GM12878 (cell line): ENCODE results near the gene UBE2F. TPM values are rescaled to one million over a fixed set of nuclear protein-coding genes. Genes with fewer than 3 reads are reported as not detected.

Source experiments
- ATF3 ChIP-seq: IDR thresholded peaks from 2 replicates; pipeline ENCODE4 v1.6.1; 2011; ENCODE audit warnings: low read depth, mild to moderate bottlenecking, low read length, moderate library complexity, borderline replicate concordance; ENCODE audit errors: extremely low read depth
- ATF7 ChIP-seq: fragments of 450-650 bp; IDR thresholded peaks from 2 replicates; pipeline ENCODE4 v1.6.1; 2016; ENCODE audit warnings: low read depth, mild to moderate bottlenecking
- BHLHE40 ChIP-seq, 2 experiments: fragments of 450-650 bp in 1 of 2; IDR thresholded peaks; 2 replicates each; pipeline ENCODE4 v1.6.1; 2011 to 2017; ENCODE audit warnings: low read depth in 2 of 2, borderline replicate concordance in 1 of 2, improper control_type of control experiment in 1 of 2, low read length in 1 of 2, mild to moderate bottlenecking in 1 of 2
- E4F1 ChIP-seq: fragments of 450-650 bp; IDR thresholded peaks from 2 replicates; pipeline ENCODE4 v1.6.1; 2018; ENCODE audit warnings: borderline replicate concordance, mild to moderate bottlenecking; ENCODE audit not compliant: partially characterized antibody
- ETV6 ChIP-seq, 2 experiments: fragments of 450-650 bp in 1 of 2; IDR thresholded peaks in 1 of 2; conservative IDR thresholded peaks in 1 of 2; 2 replicates each; pipeline ENCODE4 v1.6.1; 2014; ENCODE audit warnings: antibody characterized with exemption in 1 of 2, borderline replicate concordance in 1 of 2, low read depth in 1 of 2, mild to moderate bottlenecking in 1 of 2, moderate library complexity in 1 of 2
- IRF3 ChIP-seq: fragments of 450-650 bp; IDR thresholded peaks from 2 replicates; pipeline ENCODE4 v1.6.1; 2014; ENCODE audit warnings: mild to moderate bottlenecking
- MTA2 ChIP-seq: fragments of 450-650 bp; IDR thresholded peaks from 2 replicates; pipeline ENCODE4 v1.6.1; 2016; ENCODE audit warnings: low read depth, mild to moderate bottlenecking, moderate library complexity
- NBN ChIP-seq: fragments of 450-650 bp; IDR thresholded peaks from 2 replicates; pipeline ENCODE4 v1.6.1; 2016
- NFYA ChIP-seq: IDR thresholded peaks from 2 replicates; pipeline ENCODE4 v1.6.1; 2011; ENCODE audit warnings: low read depth, mild to moderate bottlenecking, low read length, improper control_type of control experiment, borderline replicate concordance
- NR2C1 ChIP-seq: fragments of 450-650 bp; IDR thresholded peaks from 2 replicates; pipeline ENCODE4 v1.6.1; 2017; ENCODE audit warnings: antibody characterized with exemption, mild to moderate bottlenecking, moderate library complexity
- POU2F2 ChIP-seq: IDR thresholded peaks from 3 replicates; pipeline ENCODE4 v1.6.1; 2011; ENCODE audit warnings: low read depth, mild to moderate bottlenecking, low read length, borderline replicate concordance
- RAD51 ChIP-seq: fragments of 450-650 bp; IDR thresholded peaks from 2 replicates; pipeline ENCODE4 v1.6.1; 2016; ENCODE audit warnings: moderate library complexity, mild to moderate bottlenecking, inconsistent platforms
- SMC3 ChIP-seq: IDR thresholded peaks from 2 replicates; pipeline ENCODE4 v1.6.1; 2011; ENCODE audit warnings: low read length, improper control_type of control experiment, borderline replicate concordance
- SPI1 ChIP-seq: IDR thresholded peaks from 2 replicates; pipeline ENCODE4 v1.6.1; 2011; ENCODE audit warnings: low read depth, mild to moderate bottlenecking, low read length, moderate library complexity, borderline replicate concordance; ENCODE audit not compliant: insufficient read depth
- SREBF1 ChIP-seq: IDR thresholded peaks from 2 replicates; pipeline ENCODE4 v1.6.1; 2012; ENCODE audit warnings: mild to moderate bottlenecking, low read length
- SUPT20H ChIP-seq: IDR thresholded peaks from 2 replicates; pipeline ENCODE4 v1.6.1; 2011; ENCODE audit warnings: low read depth, mild to moderate bottlenecking, low read length, moderate library complexity, borderline replicate concordance; ENCODE audit not compliant: control insufficient read depth
- TCF7 ChIP-seq: IDR thresholded peaks from 2 replicates; pipeline ENCODE4 v1.6.1; 2014; ENCODE audit warnings: antibody characterized with exemption, borderline replicate concordance
- YBX1 ChIP-seq: fragments of 450-650 bp; IDR thresholded peaks from 2 replicates; pipeline ENCODE4 v1.6.1; 2016; ENCODE audit warnings: antibody characterized with exemption
- ZBTB4 ChIP-seq: fragments of 450-650 bp; formaldehyde crosslinking; IDR thresholded peaks from 2 replicates; pipeline ENCODE4 v1.4.0; 2022; ENCODE audit warnings: mild to moderate bottlenecking, moderate library complexity
- polyA plus RNA-seq, 11 experiments: library from polyadenylated mRNA; depleted of rRNA in 4 of 11; unstranded in 6 of 11; stranded (reverse) in 5 of 11; fragments of >200 nt; fragmentation: Nextera tagmentation in 4 of 11; fragmentation: Illumina TruSeq in 1 of 11; extraction: Ambion mirVana in 4 of 11; extraction: Trizol in 1 of 11; gene quantifications; 1 replicate in 1 of 11; 2 replicates in 10 of 11; pipeline versions ENCODE4 v1.2.1 to v1.2.3, GENCODE V29; 2011 to 2016; ENCODE audit warnings: inconsistent platforms in 2 of 11, missing spikeins in 2 of 11, low read depth in 1 of 11
- total RNA-seq, 4 experiments: library from RNA; depleted of rRNA in 3 of 4; stranded (reverse); fragments of >200 nt in 3 of 4; fragmentation: Illumina TruSeq in 1 of 4; extraction: Trizol in 1 of 4; gene quantifications; 2 replicates each; pipeline versions ENCODE4 v1.2.1 to v1.2.3, GENCODE V29; 2013 to 2021

The UBE2F gene
- total and polyA plus RNA-seq, 10 of the 15 experiments (the other 5 are each of a cell fraction or from before 2014, with no cell fraction given), result 12.3 to 64.4 (median 31.5) TPM

- no peak for TF ChIP-seq SMC3
- peak; percentile 86 for TF ChIP-seq RAD51
- peak; percentile 74 for TF ChIP-seq SREBF1
- no peak for TF ChIP-seq ATF7
- TF ChIP-seq E4F1, result no peak
- TF ChIP-seq ETV6 (conservative IDR thresholded peaks at IDR 0.05 in 1 of 2, IDR thresholded peaks at IDR 0.05 in 1 of 2; ENCODE audit: borderline replicate concordance in 1 of 2, low read depth in 1 of 2), result no peak
- TF ChIP-seq NFYA, result no peak
- TF ChIP-seq TCF7, result no peak
- no peak for TF ChIP-seq ZBTB4 (CRISPR knock-in tag)
- TF ChIP-seq NBN, result peak; percentile 29; the same call in 1 of the 2 replicates
- peak; percentile 44; the same call in 1 of the 2 replicates for TF ChIP-seq IRF3
- TF ChIP-seq POU2F2, result 0 out of 3 replicates have a peak, but pooled peaks have one; percentile 33
- TF ChIP-seq SUPT20H, result no peak
- TF ChIP-seq NR2C1, result peak; percentile 97
- TF ChIP-seq BHLHE40 (IDR thresholded peaks at IDR 0.05; ENCODE audit: borderline replicate concordance in 1 of 2, low read depth in 2 of 2, low read length in 1 of 2), result peak; percentile 48 to 87; a peak in 3 of 4 replicates
- TF ChIP-seq ATF3, result 0 out of 2 replicates have a peak, but pooled peaks have one; percentile 51
- no peak for TF ChIP-seq YBX1
- TF ChIP-seq SPI1, result 0 out of 2 replicates have a peak, but pooled peaks have one; percentile 17
- TF ChIP-seq MTA2, result peak; percentile 59; the same call in 1 of the 2 replicates
Measured at GRCh38 chr2:238060542-238061314, 93.9 kb downstream of the UBE2F start, which contains the start of gene SCLY (continued).
